Esophagus muscularis mucosa (tissue), 4 donors: ENCODE results near the gene EHD4.

Experiments
- EP300 ChIP-seq: sonication (generic); formaldehyde crosslinking; IDR thresholded peaks from one replicate; pipeline ENCODE4 v1.6.1; 2017; ENCODE audit warnings: antibody characterized with exemption
- POLR2A ChIP-seq: fragments of 450-650 bp; IDR thresholded peaks from one replicate; pipeline ENCODE4 v1.6.1; 2017; ENCODE audit warnings: antibody characterized with exemption, moderate library complexity, mild to moderate bottlenecking, low read depth
- POLR2AphosphoS5 ChIP-seq, 2 donors: sonication (generic); formaldehyde crosslinking; IDR thresholded peaks; one replicate each; pipeline ENCODE4 v1.6.1; 2017; ENCODE audit warnings: antibody characterized with exemption in 2 of 2
- TF ChIP-seq, protein P1 (sequence below), 3 experiments: fragments of 200-600 bp in 2 of 3; fragments of 450-650 bp in 1 of 3; sonication (generic) in 2 of 3; IDR thresholded peaks; one replicate each; pipeline ENCODE4 v1.5.1; 2017 to 2019; ENCODE audit warnings: antibody characterized with exemption in 3 of 3, mild to moderate bottlenecking in 2 of 3, moderate library complexity in 1 of 3

DNA sequence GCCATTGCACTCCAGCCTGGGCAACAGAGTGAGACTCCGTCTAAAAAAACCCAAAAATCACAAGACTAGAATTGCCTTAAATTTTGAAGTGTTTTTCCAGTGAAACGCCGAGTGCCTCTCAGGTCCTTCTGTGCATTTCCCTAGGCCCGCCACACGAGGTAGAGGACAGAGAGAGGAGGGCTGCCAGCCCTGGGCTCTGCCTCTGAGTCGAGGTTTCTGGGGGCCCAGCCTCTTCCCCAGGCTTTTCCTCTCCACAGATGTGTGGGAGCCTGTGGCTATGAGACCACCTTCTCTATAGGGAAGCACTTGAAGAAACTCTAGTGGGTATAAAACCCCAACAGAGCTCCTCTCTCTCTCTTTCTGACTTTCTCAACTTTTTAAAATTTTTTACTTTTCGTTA lies 10.9 kb upstream of the EHD4 start:
- TF ChIP-seq, protein P1, sequence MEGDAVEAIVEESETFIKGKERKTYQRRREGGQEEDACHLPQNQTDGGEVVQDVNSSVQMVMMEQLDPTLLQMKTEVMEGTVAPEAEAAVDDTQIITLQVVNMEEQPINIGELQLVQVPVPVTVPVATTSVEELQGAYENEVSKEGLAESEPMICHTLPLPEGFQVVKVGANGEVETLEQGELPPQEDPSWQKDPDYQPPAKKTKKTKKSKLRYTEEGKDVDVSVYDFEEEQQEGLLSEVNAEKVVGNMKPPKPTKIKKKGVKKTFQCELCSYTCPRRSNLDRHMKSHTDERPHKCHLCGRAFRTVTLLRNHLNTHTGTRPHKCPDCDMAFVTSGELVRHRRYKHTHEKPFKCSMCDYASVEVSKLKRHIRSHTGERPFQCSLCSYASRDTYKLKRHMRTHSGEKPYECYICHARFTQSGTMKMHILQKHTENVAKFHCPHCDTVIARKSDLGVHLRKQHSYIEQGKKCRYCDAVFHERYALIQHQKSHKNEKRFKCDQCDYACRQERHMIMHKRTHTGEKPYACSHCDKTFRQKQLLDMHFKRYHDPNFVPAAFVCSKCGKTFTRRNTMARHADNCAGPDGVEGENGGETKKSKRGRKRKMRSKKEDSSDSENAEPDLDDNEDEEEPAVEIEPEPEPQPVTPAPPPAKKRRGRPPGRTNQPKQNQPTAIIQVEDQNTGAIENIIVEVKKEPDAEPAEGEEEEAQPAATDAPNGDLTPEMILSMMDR (IDR thresholded peaks at IDR 0.05), result no peak
- no peak for TF ChIP-seq POLR2A
- no peak for TF ChIP-seq EP300
- TF ChIP-seq POLR2AphosphoS5 (IDR thresholded peaks at IDR 0.05), result no peak
